ENCODE measurements around the gene PSME2.

Gene PSME2

DNA sequence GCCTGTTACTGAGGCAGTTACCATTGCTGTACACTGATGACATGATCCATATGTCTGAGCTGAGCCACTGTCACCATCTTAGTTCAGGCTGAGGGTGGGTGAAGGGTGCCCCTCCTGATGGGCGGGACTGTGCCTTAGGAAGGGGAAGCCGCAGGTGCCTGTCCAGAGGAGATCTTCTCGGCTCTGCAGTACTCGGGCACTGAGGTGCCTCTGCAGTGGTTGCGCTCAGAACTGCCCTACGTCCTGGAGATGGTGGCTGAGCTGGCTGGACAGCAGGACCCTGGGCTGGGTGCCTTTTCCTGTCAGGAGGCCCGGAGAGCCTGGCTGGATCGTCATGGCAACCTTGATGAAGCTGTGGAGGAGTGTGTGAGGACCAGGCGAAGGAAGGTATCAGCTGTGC is 4.6 kb upstream of the PSME2 start:
- DNase-seq: no peak

DNA sequence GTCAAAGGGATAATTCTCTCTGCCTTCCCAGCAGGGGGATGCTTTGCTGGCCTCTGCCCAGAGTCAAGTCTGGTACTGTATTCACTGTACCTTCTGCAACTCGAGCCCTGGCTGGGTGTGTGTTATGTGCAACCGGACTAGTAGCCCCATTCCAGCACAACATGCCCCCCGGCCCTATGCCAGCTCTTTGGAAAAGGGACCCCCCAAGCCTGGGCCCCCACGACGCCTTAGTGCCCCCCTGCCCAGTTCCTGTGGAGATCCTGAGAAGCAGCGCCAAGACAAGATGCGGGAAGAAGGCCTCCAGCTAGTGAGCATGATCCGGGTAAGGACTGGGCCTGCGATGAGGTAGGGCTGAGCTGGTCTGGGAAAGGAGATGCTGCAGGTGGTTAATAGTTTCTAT is 4.2 kb upstream of the PSME2 start:
- no peak for DNase-seq

DNA sequence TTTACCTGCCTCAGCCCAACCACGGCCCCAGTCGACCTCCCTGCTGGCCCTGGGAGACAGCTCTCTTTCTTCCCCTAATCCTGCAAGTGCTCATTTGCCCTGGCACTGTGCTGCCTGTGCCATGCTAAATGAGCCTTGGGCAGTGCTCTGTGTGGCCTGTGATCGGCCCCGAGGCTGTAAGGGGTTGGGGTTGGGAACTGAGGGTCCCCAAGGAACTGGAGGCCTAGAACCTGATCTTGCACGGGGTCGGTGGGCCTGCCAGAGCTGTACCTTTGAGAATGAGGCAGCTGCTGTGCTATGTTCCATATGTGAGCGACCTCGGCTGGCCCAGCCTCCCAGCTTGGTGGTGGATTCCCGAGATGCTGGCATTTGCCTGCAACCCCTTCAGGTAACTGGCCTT is 3.7 kb upstream of the PSME2 start:
- no peak for DNase-seq

DNA sequence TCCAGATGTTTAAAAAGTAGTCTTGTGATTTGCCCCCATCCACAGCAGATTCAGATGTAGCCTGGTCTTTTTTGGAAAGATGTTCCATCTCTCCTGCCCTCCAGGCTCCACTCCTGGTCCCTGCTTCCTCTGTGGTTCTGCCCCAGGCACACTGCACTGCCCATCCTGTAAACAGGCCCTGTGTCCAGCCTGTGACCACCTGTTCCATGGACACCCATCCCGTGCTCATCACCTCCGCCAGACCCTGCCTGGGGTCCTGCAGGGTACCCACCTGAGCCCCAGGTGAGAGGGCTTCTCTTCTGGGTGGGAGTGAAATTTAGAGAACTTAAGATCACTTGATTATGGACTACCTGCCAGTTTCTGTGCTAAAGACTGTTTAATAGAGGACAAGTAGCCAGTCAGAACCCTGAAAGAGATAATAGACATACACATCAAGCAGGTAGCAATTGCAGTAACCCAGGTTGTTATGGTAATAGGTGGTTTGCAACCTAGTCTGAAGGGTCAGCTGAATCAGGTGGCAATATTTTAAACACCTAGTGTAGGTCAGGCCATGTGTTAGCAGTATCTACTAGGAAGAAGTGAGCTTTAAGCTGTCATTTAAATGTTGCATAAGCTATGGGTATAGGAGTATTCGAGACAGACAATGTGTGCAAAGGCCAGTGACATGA is 3.0 kb upstream of the PSME2 start:
- no peak for DNase-seq

DNA sequence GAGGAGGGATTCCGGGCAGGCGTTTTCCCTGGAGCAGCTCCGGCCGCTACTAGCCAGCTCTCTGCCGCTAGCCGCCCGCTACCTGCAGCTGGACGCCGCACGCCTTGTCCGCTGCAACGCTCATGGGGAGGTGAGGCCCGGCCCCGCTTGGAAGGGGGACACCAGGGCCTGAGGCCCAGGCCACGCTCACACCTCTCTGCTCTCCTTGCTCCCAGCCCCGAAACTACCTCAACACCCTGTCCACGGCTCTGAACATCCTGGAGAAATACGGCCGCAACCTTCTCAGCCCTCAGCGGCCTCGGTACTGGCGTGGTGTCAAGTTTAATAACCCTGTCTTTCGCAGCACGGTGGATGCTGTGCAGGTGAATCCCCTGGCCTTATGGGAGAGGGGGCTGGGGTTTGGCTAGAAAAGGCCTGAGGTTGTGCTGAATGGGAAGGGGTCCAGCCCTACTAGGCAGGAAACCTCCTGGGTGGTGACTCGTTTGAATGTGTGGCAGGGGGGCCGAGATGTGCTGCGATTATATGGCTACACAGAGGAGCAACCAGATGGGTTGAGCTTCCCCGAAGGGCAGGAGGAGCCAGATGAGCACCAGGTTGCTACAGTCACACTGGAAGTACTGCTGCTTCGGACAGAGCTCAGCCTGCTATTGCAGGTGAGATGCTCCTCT is 1.5 kb upstream of the PSME2 start:
- DNase-seq: peak; percentile 40

DNA sequence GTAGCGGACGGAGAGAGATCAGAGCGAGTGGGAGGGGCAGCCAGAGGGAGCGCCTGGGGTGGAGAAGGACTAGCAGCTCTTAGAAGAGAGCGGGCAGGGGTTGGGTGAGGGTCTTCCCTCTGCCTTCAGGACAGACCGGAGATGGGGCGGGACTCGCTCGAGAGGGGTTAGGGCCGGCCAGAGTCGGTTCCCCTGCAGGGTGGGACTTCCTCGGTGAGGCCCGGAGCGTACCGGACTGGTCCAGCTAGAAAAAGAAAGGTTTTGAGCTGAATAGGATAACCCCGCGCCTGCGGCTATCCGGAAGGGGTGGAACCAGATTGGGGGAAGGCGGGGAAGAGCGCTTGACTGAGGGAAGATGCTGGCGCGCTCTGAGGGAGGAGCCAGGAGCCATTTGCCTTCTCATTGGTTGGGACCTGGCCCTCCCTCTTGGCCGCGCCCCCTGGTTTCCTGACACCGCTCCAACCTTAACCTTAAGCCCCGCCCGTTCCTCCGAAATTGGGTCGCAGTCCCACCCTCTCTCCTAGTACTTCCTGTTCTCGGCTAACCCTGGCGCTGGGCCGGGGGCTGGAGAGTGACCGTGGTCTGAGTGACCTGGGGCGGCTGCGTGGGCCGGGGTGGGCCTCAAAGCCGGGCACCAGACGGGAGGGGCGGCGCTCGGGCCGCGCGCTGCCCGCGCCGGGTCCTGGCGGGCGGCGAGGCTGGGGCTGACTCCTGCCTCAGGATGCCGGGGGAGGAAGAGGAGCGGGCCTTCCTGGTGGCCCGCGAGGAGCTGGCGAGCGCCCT is 759 bp upstream of the PSME2 start, which contains the start of gene RNF31:
Gene RNF31 (plus strand): TSS at position 521 of the 783 bp plus-strand sequence. CDS start 201 bp downstream, at position 722.
- peak; percentile 99 for DNase-seq

DNA sequence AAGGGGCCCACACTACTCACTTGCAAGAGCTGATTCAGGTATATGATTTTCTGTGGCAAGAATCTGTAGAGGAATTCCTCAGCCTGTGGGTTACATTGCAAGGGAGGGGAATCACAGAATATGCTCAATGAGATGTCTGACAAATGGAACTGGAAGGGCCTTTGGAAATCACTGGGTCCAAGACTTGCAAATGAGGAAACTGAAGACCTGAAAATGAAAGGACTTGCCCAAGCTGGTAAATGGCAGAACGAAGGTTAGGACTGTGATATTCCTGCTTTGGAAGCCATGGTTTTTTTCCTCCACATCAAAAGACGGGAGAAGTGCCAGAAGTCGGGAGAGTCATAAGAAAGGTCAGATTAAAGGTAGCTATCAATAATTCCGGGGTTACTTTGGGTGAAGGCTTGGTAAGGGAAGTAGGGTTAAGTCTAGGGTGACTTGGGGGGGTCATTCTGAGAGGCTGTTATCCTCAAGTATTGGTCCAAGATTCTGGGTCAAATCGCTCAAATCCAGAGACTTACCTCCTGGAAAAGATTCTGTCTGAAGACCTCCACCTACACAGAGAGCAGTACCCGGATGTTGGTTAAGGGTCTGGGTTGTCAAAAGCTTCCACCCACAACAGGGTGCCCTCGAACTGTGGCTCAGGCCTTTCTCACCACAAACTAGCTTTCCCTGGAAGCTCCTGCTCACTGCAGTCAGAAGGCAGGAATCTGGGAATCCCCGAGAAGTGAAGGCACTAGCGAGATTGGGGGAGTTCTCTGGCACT is 539 bp downstream of the PSME2 start:
- DNase-seq: peak; percentile 73

DNA sequence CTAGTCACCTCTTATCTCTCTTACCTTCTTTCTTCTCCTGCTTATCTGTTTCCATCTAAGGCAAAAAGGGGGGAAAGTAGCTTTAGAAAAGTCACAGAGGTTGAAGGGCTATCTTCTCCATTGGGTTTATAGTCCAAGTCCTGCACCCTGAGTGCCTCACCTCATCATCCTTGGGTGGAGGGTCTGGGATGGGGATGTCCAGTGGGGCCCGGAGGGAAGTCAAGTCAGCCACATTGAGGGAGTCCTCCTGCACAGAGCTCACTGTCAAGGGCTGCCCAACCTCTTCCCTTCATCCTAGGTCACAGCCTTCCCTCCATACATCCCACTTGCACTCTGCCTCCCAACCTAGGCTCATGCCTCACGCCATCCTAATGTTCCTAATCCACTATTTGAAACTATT is 1.2 kb downstream of the PSME2 start:
- no peak for DNase-seq

DNA sequence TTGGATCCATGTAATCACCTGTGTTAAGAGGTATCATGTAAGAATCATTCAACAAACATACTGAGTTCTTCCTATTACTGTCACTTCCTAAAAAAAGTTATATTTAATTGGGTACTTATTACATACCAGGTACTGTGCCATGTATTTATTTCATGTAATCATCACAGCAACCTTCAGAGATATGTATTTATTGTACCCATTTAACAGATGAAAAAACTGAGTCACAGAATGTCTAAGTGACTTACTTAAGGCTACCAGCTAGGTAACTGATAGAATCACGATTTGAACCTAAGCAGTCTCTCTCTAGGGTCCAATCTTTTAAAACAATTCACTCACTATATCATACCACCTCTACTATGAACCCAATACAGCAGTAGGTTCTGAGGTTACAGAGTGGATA is 2.0 kb downstream of the PSME2 start:
- no peak for DNase-seq

DNA sequence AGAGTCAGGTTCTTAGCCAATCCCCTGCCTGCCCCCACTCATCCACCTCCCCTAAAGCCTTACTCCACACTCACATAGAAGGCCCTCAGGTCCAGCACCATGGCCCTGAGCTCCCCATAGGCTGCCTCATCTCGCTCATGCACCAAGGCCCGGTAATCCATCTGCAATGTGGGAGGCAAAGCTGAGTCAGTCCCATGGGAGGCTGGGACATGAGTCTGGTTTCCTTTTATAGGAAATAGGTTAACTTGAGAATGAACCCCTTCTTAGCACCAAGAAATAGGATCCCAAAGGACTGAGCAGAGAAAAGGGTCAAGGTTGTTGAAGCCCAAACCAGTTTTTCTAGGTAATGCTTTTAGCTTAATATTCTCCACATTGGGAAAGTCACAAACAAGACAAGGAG is 2.9 kb downstream of the PSME2 start:
- no peak for DNase-seq

DNA sequence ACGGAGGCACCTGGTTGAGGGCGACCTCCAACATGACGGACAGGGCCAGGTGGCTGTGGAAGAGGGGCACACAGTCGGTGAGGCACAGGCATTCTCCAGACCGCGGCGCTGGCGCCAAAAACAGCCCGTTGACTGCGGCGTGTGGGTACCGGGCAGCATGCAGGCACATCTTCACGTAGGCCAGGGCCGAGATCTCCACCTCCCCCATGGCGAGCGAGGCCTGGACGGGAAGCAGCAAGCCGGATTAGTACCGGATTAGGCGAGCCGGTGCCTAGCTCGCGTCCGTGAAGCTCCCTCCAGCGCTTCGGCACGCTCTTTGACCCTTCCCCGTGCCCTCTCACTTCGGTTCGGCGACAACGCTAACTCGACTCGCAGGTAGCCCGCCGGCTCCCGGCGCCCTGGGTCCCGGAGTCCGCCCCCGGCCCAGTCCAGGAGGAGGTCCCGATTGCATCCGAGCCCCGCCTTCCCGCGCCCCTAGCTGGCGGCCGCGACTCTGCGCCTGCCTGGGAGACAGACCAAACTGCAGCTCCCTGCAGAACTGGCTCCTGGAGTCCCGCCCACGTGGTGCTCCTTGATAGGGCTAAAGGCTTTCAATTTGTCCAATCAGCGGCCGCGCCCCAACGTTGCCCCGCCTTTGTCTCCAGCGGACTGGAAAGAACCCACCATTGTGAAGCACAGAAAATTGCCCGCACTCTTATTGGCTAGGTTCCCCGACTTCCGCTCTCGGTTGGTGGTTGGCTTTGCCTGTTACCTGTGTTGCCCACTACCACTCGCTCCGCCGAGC is 5.1 kb downstream of the PSME2 start, which contains the start of gene EMC9:
Gene EMC9 (minus strand): TSS at position 495 of the 784 bp plus-strand sequence. CDS start 287 bp downstream, at position 208.
- DNase-seq: peak; percentile 100

DNA sequence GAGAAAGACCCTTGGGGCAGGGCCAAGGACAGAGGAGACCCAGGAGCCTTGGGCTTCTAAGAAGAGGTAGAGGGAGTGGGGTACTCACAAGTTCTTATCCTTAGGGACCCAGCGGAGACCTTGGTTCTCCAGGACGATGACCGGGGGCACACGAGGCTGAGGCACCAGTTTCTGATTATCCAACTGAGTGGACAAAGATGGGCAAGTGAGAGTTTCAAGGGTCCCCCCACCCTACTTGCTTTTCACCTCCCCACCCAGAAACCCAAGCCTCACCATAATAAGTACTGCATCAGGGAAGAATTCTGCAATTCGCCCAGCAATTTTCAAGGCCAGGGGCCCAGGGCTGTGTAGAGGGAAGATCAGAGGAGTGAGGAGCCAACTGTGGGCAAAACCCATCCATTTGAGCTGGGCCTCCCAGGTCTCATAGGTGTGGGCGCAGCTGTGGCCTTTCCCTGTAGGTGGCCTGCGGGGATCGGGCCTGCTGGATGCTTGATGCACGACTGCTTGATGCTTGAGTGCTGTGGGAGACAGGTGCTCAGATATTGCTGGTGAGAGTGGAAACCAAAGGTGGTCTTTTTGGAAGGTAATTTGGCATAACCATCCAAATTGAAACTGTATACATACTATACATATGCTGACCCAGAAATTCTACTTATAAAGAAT is 7.0 kb downstream of the PSME2 start:
- DNase-seq: peak; percentile 21

DNA sequence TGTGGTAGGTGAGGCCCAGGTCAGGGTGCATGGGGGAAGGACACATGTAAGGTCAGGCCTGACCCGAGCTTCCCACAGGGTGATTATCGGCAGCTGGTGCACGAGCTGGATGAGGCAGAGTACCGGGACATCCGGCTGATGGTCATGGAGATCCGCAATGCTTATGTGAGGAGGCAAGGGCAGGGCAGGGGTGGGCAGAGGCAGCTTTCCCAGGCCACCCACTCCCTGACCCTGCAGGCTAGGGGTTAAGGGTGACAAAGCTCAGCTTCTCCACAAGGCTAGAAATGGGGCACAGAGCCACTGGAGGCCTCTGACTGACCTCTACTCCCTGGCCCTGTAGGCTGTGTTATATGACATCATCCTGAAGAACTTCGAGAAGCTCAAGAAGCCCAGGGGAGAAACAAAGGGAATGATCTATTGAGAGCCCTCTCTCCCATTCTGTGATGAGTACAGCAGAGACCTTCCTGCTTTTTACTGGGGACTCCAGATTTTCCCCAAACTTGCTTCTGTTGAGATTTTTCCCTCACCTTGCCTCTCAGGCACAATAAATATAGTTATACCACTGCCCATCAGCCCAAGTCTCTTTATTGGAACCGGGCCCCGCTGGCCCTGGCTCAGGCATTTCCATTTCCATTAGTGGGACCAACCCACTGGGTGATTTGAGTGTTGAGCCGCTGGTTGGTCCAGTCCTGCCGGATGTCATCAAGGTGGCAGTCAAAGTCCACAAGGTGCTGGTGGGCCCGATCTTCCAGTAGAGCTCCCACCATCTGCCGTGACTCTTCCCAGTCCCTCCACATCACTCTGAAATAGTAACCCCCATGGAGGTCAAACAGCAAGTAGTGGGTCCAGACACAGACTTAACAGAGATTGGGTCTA is 7.8 kb downstream of the PSME2 start:
- no peak for DNase-seq

DNA sequence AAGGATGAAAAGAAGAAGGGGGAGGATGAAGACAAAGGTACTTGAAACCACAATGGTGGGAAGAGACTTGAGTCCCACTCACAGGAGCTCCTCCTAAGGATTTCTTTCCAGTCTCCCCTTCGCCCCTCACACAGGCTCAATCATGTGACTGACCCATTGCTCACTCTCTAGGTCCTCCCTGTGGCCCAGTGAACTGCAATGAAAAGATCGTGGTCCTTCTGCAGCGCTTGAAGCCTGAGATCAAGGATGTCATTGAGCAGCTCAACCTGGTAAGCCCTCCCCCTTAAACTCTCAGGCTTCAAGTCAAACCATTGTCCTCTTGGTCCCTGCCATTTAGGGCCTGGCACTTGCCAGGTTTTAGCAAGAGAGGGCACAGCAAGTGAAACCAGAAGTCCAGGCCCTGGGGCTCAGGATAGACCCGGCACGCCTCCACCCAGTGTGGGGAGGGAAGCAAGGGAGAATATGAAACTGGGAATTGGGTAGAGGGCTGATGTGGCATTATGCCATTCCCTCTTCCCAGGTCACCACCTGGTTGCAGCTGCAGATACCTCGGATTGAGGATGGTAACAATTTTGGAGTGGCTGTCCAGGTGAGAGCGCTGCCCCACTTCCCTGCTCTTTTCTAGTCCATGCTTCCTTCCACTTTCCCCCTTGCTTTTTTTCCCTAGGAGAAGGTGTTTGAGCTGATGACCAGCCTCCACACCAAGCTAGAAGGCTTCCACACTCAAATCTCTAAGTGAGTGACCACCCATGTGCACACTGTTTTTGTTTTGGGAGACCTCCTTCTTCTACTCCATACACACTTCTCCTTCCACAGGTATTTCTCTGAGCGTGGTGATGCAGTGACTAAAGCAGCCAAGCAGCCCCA is 8.6 kb downstream of the PSME2 start:
- no peak for DNase-seq

DNA sequence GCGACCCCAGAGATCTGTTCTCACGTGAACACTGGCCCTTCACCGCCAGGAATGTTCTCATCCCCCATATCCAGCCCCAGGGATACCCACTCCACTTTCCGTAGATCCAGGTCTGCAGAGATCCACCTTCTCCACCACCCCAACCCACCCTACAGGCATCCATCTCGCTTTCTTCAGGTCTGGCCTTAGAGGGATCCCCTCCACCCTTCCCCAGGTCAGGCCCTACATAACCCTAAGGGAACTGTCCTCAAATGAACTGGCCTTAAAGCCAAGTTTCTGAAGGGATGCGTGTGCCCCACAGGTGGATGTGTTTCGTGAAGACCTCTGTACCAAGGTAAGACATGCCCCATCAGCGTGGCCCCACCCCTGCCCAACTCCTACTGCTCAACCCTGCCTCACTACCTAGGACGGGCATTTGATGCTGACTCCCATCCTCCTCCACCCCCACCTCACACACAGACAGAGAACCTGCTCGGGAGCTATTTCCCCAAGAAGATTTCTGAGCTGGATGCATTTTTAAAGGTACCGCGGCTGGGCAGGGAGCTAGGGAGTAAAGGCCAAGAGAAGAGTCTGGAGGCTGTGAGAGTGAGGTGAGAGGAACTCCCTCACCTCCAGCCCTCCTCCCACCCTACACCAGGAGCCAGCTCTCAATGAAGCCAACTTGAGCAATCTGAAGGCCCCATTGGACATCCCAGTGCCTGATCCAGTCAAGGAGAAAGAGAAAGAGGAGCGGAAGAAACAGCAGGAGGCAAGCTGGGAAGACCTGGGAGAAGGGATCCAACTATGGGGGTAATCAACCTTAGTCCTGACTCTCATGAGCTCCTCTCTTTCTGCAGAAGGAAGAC is 9.5 kb downstream of the PSME2 start:
- peak; percentile 13 for DNase-seq

DNA sequence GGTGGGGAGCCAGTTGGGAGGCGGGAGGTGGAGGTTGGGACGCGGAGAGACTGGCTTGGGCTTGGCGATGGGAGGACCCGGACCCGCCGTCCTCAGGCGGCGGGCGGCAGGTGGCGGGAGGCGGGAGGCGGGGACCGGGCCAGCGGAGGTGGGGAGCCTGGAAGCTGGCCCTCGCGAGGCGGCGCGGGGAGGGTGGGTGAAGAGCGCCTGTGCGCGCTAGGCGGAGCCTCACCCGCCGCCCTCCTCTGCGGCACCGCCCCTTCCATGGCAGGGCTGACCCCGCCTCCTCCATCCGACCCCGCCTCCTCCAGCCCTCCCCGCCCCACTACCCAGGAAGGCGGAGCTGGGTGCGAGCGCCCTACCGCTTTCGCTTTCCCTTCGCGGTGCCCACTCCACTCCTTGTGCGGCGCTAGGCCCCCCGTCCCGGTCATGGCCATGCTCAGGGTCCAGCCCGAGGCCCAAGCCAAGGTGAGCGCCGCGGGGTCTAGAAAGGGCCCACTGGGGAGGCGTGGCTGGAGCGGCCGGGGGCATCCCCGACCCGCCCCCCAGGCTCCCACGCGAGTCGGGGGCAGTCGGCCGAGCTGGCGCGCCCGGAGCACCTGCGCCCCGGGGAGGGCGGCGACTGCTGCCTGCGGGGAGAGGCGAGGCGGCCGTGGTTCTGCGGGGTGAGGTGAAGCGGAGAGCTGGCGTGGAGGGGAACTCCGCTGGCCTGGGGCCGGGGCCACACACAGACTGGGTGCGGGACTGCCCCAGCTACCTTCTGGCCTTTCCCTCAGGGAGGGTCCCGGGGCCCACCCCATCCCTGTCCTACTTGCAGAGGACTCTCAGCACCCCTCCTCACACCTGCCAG is 10.4 kb downstream of the PSME2 start, which contains the start of gene PSME1:
Gene PSME1 (plus strand): TSS at position 361 of the 850 bp plus-strand sequence. CDS start 69 bp downstream, at position 430.
- DNase-seq: peak; percentile 98

DNA sequence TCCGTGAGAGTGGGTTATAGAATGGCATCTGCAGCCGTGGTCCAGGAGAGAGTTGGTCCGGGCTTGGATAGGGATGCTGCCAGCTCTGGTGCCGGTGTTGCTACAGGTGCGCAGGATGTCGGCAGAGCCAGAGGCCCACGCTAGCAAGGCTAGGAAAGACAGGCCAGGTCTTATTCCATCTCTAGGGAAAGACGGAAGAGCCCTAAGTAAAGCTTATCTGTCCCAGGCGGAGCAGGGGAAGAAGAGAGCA is 10.9 kb downstream of the PSME2 start:
- no peak for DNase-seq

DNA sequence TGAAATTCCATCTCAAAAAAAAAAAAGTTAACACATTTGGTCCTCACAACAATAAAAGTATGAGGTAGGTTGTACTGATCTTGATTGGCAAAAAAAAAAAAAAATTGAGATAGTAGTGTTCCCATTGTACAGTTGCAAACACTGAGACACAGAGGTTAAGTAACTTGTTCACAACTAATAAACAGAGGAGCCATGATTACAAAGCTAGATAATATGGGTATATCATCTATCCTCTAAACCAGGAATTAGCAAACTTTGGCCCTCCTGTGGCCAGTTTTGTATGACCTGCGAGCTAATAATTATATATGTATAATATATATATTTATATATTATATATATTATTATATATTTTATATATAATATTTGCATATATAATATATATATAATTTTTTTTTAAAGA is 12.7 kb downstream of the PSME2 start:
- DNase-seq: no peak

Data from NCI-H69 (cell line).